Measurements from ENCODE around the gene INVS. TPM values are rescaled to one million over a fixed set of nuclear protein-coding genes. Genes with fewer than 3 reads are reported as not detected.

Gene INVS
- total and polyA plus RNA-seq, 2 of the 4 experiments (the other 2 are of a cell fraction) = 9.2 to 33.5 TPM

DNA sequence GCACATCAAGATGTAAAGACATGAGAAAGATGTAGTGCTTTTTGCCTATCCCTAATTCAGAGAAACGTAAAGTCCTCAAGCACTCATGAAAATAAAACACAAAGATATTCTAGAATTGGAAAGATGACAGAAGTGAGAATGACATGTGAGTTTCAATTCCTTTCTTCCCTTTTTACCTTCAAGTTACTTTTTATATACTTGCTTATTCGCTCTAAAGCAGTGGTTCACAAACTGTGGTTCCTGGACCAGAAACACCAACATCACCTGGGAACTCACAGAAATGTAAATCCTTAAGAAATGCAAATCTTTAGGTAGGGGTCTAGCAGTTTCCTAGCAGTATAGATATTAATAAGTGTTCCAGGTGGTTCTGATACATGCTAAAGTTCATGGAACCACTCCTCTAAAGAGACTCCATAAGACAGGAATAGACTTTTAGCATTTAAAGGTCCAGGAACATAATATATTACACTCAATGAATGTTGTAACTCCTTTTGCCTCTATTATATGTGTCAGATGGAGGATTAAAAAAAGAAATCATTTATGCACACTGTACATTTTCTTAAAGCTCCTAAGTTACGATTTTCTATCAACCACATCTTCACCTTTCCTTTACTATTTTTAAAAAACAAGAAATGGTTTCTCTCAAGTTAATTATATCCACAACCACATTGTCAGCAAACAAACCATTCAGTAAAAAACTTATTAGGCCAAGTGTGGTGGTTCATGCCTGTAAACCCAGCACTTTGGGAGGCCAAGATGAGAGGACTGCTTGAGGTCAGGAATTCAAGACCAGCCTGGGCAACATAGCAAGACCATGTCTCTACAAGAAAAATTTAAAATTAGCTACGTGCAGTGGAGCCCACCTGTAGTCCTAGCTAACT, 40.1 kb upstream of the INVS start:
- H3K27ac ChIP-seq (ENCODE audit: insufficient read depth, low read length) = no peak overlapping the region
- no peak overlapping the region for H4K8ac ChIP-seq (ENCODE audit: low read depth in 2 of 2, low read length in 2 of 2)
- no peak overlapping the region for H2AK5ac ChIP-seq (ENCODE audit: low read depth, low read length)
- WGBS, 2 experiments (ENCODE audit: extremely low coverage in 2 of 2, insufficient read length in 1 of 2) = 100% methylated on average over 1 of the region's 4 CpGs; no CpG with 5 or more reads in 1 of the 2 experiments
- no peak overlapping the region for H3K18ac ChIP-seq (ENCODE audit: low read depth, low read length)
- H3K4me2 ChIP-seq (ENCODE audit: low read depth, low read length) = no peak overlapping the region
- in situ Hi-C loops (cut with MboI; ENCODE audit: low sequenced_read_pairs) = no loop called here
- H2BK20ac ChIP-seq (ENCODE audit: low read depth, low read length) = no peak overlapping the region
- no peaks in the 10 kb centered on the region for H3K9me3 ChIP-seq (ENCODE audit: control insufficient read depth, insufficient read depth, low read length)
- no peaks in the 10 kb centered on the region for H3K9me1 ChIP-seq (ENCODE audit: insufficient read depth, low read length)
- no peaks in the 10 kb centered on the region for H3K4me1 ChIP-seq (ENCODE audit: control insufficient read depth, insufficient read depth, low read length)
- no peak overlapping the region for H3K56ac ChIP-seq (ENCODE audit: extremely low read depth, insufficient read depth, low read length)
- ChIA-PET CTCF (interaction anchor here (0.6 kb wide), 1 partner anchor 26 kb away, joined by 3 read pairs; no protein-coding TSS in a partner anchor), POLR2A (ENCODE audit: unreplicated experiment) (no interaction called here)
- DNase-seq (no peak), ATAC-seq (ENCODE audit: low read depth) (no peak)
- H3K36me3 ChIP-seq (ENCODE audit: control insufficient read depth, insufficient read depth, low read length) = peaks cover 5% of the 10 kb centered on the region
- peaks cover 3% of the 10 kb centered on the region; the same call in 1 of the 2 replicates for H4K20me1 ChIP-seq (ENCODE audit: insufficient read depth, low read length)
- no peak overlapping the region for H2AFZ ChIP-seq (replicated peaks; ENCODE audit: low read length, poor library complexity)
- H2AK9ac ChIP-seq (replicated peaks; ENCODE audit: low read depth, low read length, poor library complexity) = no peak overlapping the region
- no TSS peak for BruUV-seq (replicated peaks)
- no peak overlapping the region for H4K5ac ChIP-seq (ENCODE audit: low read depth, low read length)
- peaks cover 9 to 30% of the 10 kb centered on the region in 2 experiments for H3K79me1 ChIP-seq (ENCODE audit: low read depth in 1 of 2, low read length in 2 of 2)
- H2BK120ac ChIP-seq (ENCODE audit: low read depth, low read length) = no peak overlapping the region
- no peak for TF ChIP-seq RCOR1 (IDR thresholded peaks at IDR 0.05; ENCODE audit: insufficient replicate concordance, low read length)
- TF ChIP-seq, protein P1, sequence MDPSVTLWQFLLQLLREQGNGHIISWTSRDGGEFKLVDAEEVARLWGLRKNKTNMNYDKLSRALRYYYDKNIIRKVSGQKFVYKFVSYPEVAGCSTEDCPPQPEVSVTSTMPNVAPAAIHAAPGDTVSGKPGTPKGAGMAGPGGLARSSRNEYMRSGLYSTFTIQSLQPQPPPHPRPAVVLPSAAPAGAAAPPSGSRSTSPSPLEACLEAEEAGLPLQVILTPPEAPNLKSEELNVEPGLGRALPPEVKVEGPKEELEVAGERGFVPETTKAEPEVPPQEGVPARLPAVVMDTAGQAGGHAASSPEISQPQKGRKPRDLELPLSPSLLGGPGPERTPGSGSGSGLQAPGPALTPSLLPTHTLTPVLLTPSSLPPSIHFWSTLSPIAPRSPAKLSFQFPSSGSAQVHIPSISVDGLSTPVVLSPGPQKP (IDR thresholded peaks at IDR 0.05; ENCODE audit: borderline replicate concordance, low read depth, low read length) = no peak
- no peak for TF ChIP-seq MXI1 (IDR thresholded peaks at IDR 0.05; ENCODE audit: borderline replicate concordance, low read depth, low read length)
- TF ChIP-seq CEBPB (IDR thresholded peaks at IDR 0.05; ENCODE audit: low read depth, low read length) = no peak
- TF ChIP-seq MAZ (IDR thresholded peaks at IDR 0.05; ENCODE audit: borderline replicate concordance, low read depth, low read length) = no peak
- TF ChIP-seq, protein P2, sequence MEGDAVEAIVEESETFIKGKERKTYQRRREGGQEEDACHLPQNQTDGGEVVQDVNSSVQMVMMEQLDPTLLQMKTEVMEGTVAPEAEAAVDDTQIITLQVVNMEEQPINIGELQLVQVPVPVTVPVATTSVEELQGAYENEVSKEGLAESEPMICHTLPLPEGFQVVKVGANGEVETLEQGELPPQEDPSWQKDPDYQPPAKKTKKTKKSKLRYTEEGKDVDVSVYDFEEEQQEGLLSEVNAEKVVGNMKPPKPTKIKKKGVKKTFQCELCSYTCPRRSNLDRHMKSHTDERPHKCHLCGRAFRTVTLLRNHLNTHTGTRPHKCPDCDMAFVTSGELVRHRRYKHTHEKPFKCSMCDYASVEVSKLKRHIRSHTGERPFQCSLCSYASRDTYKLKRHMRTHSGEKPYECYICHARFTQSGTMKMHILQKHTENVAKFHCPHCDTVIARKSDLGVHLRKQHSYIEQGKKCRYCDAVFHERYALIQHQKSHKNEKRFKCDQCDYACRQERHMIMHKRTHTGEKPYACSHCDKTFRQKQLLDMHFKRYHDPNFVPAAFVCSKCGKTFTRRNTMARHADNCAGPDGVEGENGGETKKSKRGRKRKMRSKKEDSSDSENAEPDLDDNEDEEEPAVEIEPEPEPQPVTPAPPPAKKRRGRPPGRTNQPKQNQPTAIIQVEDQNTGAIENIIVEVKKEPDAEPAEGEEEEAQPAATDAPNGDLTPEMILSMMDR (conservative IDR thresholded peaks at IDR 0.05; ENCODE audit: low read depth, low read length) = no peak
- no peak for TF ChIP-seq FOS (IDR thresholded peaks at IDR 0.05; ENCODE audit: low read depth, low read length)
- no peak for TF ChIP-seq MAFK (IDR thresholded peaks at IDR 0.05; ENCODE audit: low read depth, low read length)
- TF ChIP-seq BHLHE40 (IDR thresholded peaks at IDR 0.05; ENCODE audit: low read depth, low read length) = no peak
- TF ChIP-seq, protein P3, sequence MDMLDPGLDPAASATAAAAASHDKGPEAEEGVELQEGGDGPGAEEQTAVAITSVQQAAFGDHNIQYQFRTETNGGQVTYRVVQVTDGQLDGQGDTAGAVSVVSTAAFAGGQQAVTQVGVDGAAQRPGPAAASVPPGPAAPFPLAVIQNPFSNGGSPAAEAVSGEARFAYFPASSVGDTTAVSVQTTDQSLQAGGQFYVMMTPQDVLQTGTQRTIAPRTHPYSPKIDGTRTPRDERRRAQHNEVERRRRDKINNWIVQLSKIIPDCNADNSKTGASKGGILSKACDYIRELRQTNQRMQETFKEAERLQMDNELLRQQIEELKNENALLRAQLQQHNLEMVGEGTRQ (IDR thresholded peaks at IDR 0.05; ENCODE audit: low read depth, low read length) = no peak
- no peak for TF ChIP-seq POLR2A (IDR thresholded peaks at IDR 0.05; ENCODE audit: low read depth, low read length)
- no peak overlapping the region for H3K4ac ChIP-seq (ENCODE audit: low read depth, low read length)
- dilution Hi-C loops (cut with HindIII; ENCODE audit: low sequenced_read_pairs, unreplicated experiment) = no loop called here
- no peak overlapping the region for H2BK5ac ChIP-seq (ENCODE audit: low read depth, low read length, poor library complexity, severe bottlenecking)
- H3K4me3 ChIP-seq (ENCODE audit: insufficient read depth, low read depth, low read length) = no peak overlapping the region
- H3K14ac ChIP-seq (replicated peaks; ENCODE audit: low read depth, low read length) = no peak overlapping the region
- no peak overlapping the region for H2BK15ac ChIP-seq (ENCODE audit: low read depth, low read length)
- intact Hi-C loops (cut with micrococcal nuclease) = no loop called here
- no peak overlapping the region for H3K9ac ChIP-seq (ENCODE audit: low read depth, low read length)
- H3K27me3 ChIP-seq (ENCODE audit: control insufficient read depth, insufficient read depth, low read length) = no peaks in the 10 kb centered on the region
- no peak overlapping the region for H4K91ac ChIP-seq (ENCODE audit: insufficient read depth, low read depth, low read length)
- H3K23ac ChIP-seq (ENCODE audit: low read depth, low read length) = no peak overlapping the region
